HCT116 (cell line): Measurements from ENCODE around the gene HMGXB3. TPM values are rescaled to one million over a fixed set of nuclear protein-coding genes. Genes with fewer than 3 reads are reported as not detected.

Experiments used
- ATAC-seq: fragments of 200-7000 bp; cut with Tn5 transposase; 2 replicates; pipeline ENCODE4 v1.9.1; 2020; ENCODE audit warnings: mild to moderate bottlenecking, moderate library complexity
- BruUV-seq: library from RNA; stranded (reverse); fragments of 400-500 nt; replicated peaks from 2 replicates; lab custom pipeline; 2021; lab: Mats Ljungman, UMichigan
- CTCF ChIA-PET: fragments of 300-600 bp; sonication (Branson Sonifier 250); formaldehyde crosslinking; loops from one replicate; lab custom pipeline; 2021; ENCODE audit warnings: antibody characterized with exemption; lab: Charles Lee
- POLR2A ChIA-PET: fragments of 300-600, 350-600 bp; sonication (Branson Sonifier 250); formaldehyde crosslinking; loops from one replicate; lab custom pipeline; 2021; ENCODE audit warnings: antibody characterized with exemption; lab: Charles Lee
- RAD21 ChIA-PET, 2 experiments: fragments of 300-600 bp; sonication (Branson Sonifier 250); formaldehyde crosslinking; loops; one replicate each; lab custom pipeline; 2023; ENCODE audit warnings: low total read pairs in 2 of 2; ENCODE audit not compliant: uncharacterized antibody in 2 of 2, unreplicated experiment in 2 of 2, low non-redundant PET in 1 of 2; lab: Charles Lee
- DNase-seq: peaks from one replicate; pipeline ENCODE4 v3.0.0-alpha.2; 2010; ENCODE audit warnings: low read depth, low spot score
- H2AFZ ChIP-seq: fragments of 200-600 bp; shearing (Covaris generic), sonication (generic); 2 replicates; pipeline ENCODE4 v1.6.1; 2017; ENCODE audit warnings: low read depth, mixed run types, mixed read lengths, antibody characterized with exemption, low read length; ENCODE audit not compliant: poor library complexity, severe bottlenecking
- H3K27ac ChIP-seq: 2 replicates; pipeline ENCODE4 v1.5.1; 2012; ENCODE audit warnings: low read depth, low read length
- H3K27me3 ChIP-seq: fragments of 200-600 bp; sonication (generic); 2 replicates; pipeline ENCODE4 v1.6.1; 2016; ENCODE audit warnings: mixed run types, low read length, mixed read lengths; ENCODE audit not compliant: insufficient read depth
- H3K36me3 ChIP-seq, 2 experiments: fragments of 200-500 bp in 1 of 2; fragments of 200-600 bp in 1 of 2; sonication (Bioruptor generic) in 1 of 2; sonication (generic) in 1 of 2; 2 replicates each; pipeline versions ENCODE4 v1.5.1 to v1.6.1; 2014 to 2016; ENCODE audit warnings: low read length in 2 of 2, inconsistent platforms in 1 of 2, mixed read lengths in 1 of 2, mixed run types in 1 of 2; ENCODE audit not compliant: insufficient read depth in 2 of 2, control insufficient read depth in 1 of 2
- H3K4me1 ChIP-seq, 2 experiments: fragments of 200-600 bp in 1 of 2; sonication (generic) in 1 of 2; 2 replicates each; pipeline versions ENCODE4 v1.5.1 to v1.6.1; 2012 to 2017; ENCODE audit warnings: low read length in 2 of 2, inconsistent platforms in 1 of 2, mild to moderate bottlenecking in 1 of 2, mixed read lengths in 1 of 2, mixed run types in 1 of 2, moderate library complexity in 1 of 2; ENCODE audit not compliant: insufficient read depth in 2 of 2, control insufficient read depth in 1 of 2
- H3K4me2 ChIP-seq: fragments of 200-600 bp; sonication (generic); 2 replicates; pipeline ENCODE4 v1.6.1; 2017; ENCODE audit warnings: mixed run types, low read length, mixed read lengths
- H3K4me3 ChIP-seq, 2 experiments: fragments of 200-600 bp in 1 of 2; sonication (generic) in 1 of 2; replicated peaks in 1 of 2; 2 replicates each; pipeline ENCODE4 v1.5.1; 2011 to 2016; ENCODE audit warnings: low read length in 2 of 2, control low read depth in 1 of 2, low read depth in 1 of 2, mild to moderate bottlenecking in 1 of 2, mixed read lengths in 1 of 2, mixed run types in 1 of 2
- H3K79me2 ChIP-seq: fragments of 200-600 bp; sonication (generic); 2 replicates; pipeline ENCODE4 v1.6.1; 2017; ENCODE audit warnings: mild to moderate bottlenecking, mixed run types, low read length, moderate library complexity, mixed read lengths; ENCODE audit not compliant: insufficient read depth
- H3K9ac ChIP-seq: fragments of 200-600 bp; sonication (generic); 2 replicates; pipeline ENCODE4 v1.6.1; 2016; ENCODE audit warnings: low read length, mixed read lengths
- H3K9me2 ChIP-seq: fragments of 200-600 bp; sonication (generic), shearing (Covaris generic); 2 replicates; pipeline ENCODE4 v1.6.1; 2017; ENCODE audit warnings: mixed run types, mild to moderate bottlenecking, moderate library complexity; ENCODE audit not compliant: insufficient read depth
- H3K9me3 ChIP-seq, 2 experiments: fragments of 200-500 bp in 1 of 2; fragments of 200-600 bp in 1 of 2; sonication (Bioruptor generic) in 1 of 2; sonication (generic) in 1 of 2; 2 replicates each; pipeline ENCODE4 v1.6.1; 2014 to 2017; ENCODE audit warnings: low read length in 2 of 2, mixed read lengths in 2 of 2, inconsistent platforms in 1 of 2, low read depth in 1 of 2, mild to moderate bottlenecking in 1 of 2, mixed run types in 1 of 2, moderate library complexity in 1 of 2; ENCODE audit not compliant: control insufficient read depth in 1 of 2, insufficient read depth in 1 of 2
- H4K20me1 ChIP-seq: fragments of 200-600 bp; sonication (generic), shearing (Covaris generic); 2 replicates; pipeline ENCODE4 v1.6.1; 2017; ENCODE audit warnings: mixed run types, mild to moderate bottlenecking, moderate library complexity; ENCODE audit not compliant: insufficient read depth
- ATF3 ChIP-seq: IDR thresholded peaks from 2 replicates; pipeline ENCODE4 v1.6.1; 2012
- CEBPB ChIP-seq: IDR thresholded peaks from 2 replicates; pipeline ENCODE4 v1.6.1; 2012; ENCODE audit warnings: low read depth
- CTCF ChIP-seq, 3 experiments: fragments of 200-600 bp in 1 of 3; sonication (generic) in 1 of 3; IDR thresholded peaks in 2 of 3; conservative IDR thresholded peaks in 1 of 3; 2 replicates each; pipeline ENCODE4 v1.5.1; 2012 to 2017; ENCODE audit warnings: low read depth in 2 of 3, low read length in 2 of 3, antibody characterized with exemption in 1 of 3, borderline replicate concordance in 1 of 3, control low read depth in 1 of 3, mild to moderate bottlenecking in 1 of 3, mixed read lengths in 1 of 3, mixed run types in 1 of 3, moderate library complexity in 1 of 3; ENCODE audit not compliant: insufficient read depth in 1 of 3
- EGR1 ChIP-seq: IDR thresholded peaks from 2 replicates; pipeline ENCODE4 v1.6.1; 2012; ENCODE audit warnings: low read depth
- ELF1 ChIP-seq: IDR thresholded peaks from 2 replicates; pipeline ENCODE4 v1.6.1; 2012; ENCODE audit warnings: low read depth, borderline replicate concordance
- EZH2phosphoT487 ChIP-seq: fragments of 200-600 bp; IDR thresholded peaks from 2 replicates; pipeline ENCODE4 v1.6.1; 2018; ENCODE audit warnings: antibody characterized with exemption, borderline replicate concordance
- MAX ChIP-seq: IDR thresholded peaks from 2 replicates; pipeline ENCODE4 v1.6.1; 2012
- RAD21 ChIP-seq: IDR thresholded peaks from 2 replicates; pipeline ENCODE4 v1.6.1; 2012; ENCODE audit warnings: low read depth, mild to moderate bottlenecking
- REST ChIP-seq: IDR thresholded peaks from 2 replicates; pipeline ENCODE4 v1.6.1; 2012; ENCODE audit warnings: low read depth
- ZFX ChIP-seq: fragments of 450-650 bp; IDR thresholded peaks from 2 replicates; pipeline ENCODE4 v1.6.1; 2017
- intact Hi-C: fragments of 100-400 bp; cut with micrococcal nuclease; formaldehyde crosslinking; loops from 2 replicates; pipeline ENCODE4 v1.10.0; 2022
- total RNA-seq: library from RNA; stranded (reverse); gene quantifications from one replicate; pipeline ENCODE4 v1.2.1, GENCODE V29; 2021; ENCODE audit not compliant: unreplicated experiment

Gene HMGXB3
- total RNA-seq, 1 experiment from 2014 or later: 41.8 TPM

GRCh38 chr5:150060471-150060870 lies 59.9 kb downstream of the HMGXB3 start:
- Histone ChIP-seq H3K9me2 (no peaks in the 10 kb centered on the region), H3K9me3 (no peaks in the 10 kb centered on the region), H3K4me2 (no peak overlapping the region), H3K4me1 (peaks cover 0 to 7% of the 10 kb centered on the region in 2 experiments; a peak in 1 of 4 replicates), H3K36me3 (no peaks in the 10 kb centered on the region), H3K9ac (no peak overlapping the region), H3K27ac (no peak overlapping the region), H4K20me1 (no peaks in the 10 kb centered on the region), H3K4me3 (no peak overlapping the region), H2AFZ (no peak overlapping the region), H3K79me2 (no peaks in the 10 kb centered on the region), H3K27me3 (no peaks in the 10 kb centered on the region)
- ChIA-PET CTCF (no interaction called here), RAD21 (no interaction called here), POLR2A (no interaction called here)
- TF ChIP-seq CEBPB: no peak
- no peak for TF ChIP-seq REST
- no peak for TF ChIP-seq EGR1
- TF ChIP-seq MAX: no peak
- TF ChIP-seq ATF3: no peak
- no peak for TF ChIP-seq EZH2phosphoT487
- TF ChIP-seq ELF1: no peak
- no peak for TF ChIP-seq ZFX
- no peak for TF ChIP-seq RAD21
- no peak for TF ChIP-seq CTCF (IDR thresholded peaks at IDR 0.05 in 2 of 3, conservative IDR thresholded peaks at IDR 0.05 in 1 of 3; ENCODE audit: borderline replicate concordance in 1 of 3, insufficient read depth in 1 of 3, low read depth in 2 of 3, low read length in 2 of 3)
- intact Hi-C loops: no loop called here
- ATAC-seq (no peak), DNase-seq (no peak)
- BruUV-seq: no TSS peak
